ENCODE data around the gene RPL28. TPM values are rescaled to one million over a fixed set of nuclear protein-coding genes. Genes with fewer than 3 reads are reported as not detected.

Gene RPL28
- total and polyA plus RNA-seq, 2 of the 13 experiments (the other 11 are each of a cell fraction or from before 2014, with no cell fraction given), result 105 to 420 TPM

- TF ChIP-seq THAP9 (CRISPR knock-in tag; IDR thresholded peaks at IDR 0.05; ENCODE audit: borderline replicate concordance), result no peak
- peak; percentile 78 for TF ChIP-seq ZBTB25 (CRISPR knock-in tag; IDR thresholded peaks at IDR 0.05)
- no peak for TF ChIP-seq ZNF713 (CRISPR knock-in tag; IDR thresholded peaks at IDR 0.05)
- TF ChIP-seq MEIS2 (CRISPR knock-in tag; IDR thresholded peaks at IDR 0.05), result peak; percentile 48; the same call in 1 of the 2 replicates
- TF ChIP-seq ZNF24 (IDR thresholded peaks at IDR 0.05), result no peak
- peak; percentile 49 for TF ChIP-seq IKZF4 (CRISPR knock-in tag; IDR thresholded peaks at IDR 0.05; ENCODE audit: borderline replicate concordance, low read depth, not compliant biosample characterization)
- TF ChIP-seq FOSL2 (CRISPR knock-in tag; IDR thresholded peaks at IDR 0.05), result peak; percentile 46
- TF ChIP-seq ARID3A (IDR thresholded peaks at IDR 0.05; ENCODE audit: low read depth, low read length), result no peak
- peak; percentile 81 for TF ChIP-seq BORCS8-MEF2B (CRISPR knock-in tag; IDR thresholded peaks at IDR 0.05)
- TF ChIP-seq ZBTB44 (CRISPR knock-in tag; IDR thresholded peaks at IDR 0.05), result peak; percentile 92
- TF ChIP-seq JUND (CRISPR knock-in tag; IDR thresholded peaks at IDR 0.05), result no peak
- TF ChIP-seq ATF3 (CRISPR knock-in tag; IDR thresholded peaks at IDR 0.05), result peak; percentile 36; the same call in 1 of the 2 replicates
- no peak for TF ChIP-seq ZNF34 (CRISPR knock-in tag; IDR thresholded peaks at IDR 0.05; ENCODE audit: borderline replicate concordance)
- peak; percentile 79 for TF ChIP-seq XRCC5 (optimal IDR thresholded peaks at IDR 0.05; ENCODE audit: low read length)
- no peak for TF ChIP-seq ZNF10 (CRISPR knock-in tag; IDR thresholded peaks at IDR 0.05; ENCODE audit: borderline replicate concordance, low read depth)
- 0 out of 4 replicates have a peak, but pooled peaks of 1 of the 2 experiments have one; percentile 43 for TF ChIP-seq HMGXB4 (CRISPR knock-in tag; IDR thresholded peaks at IDR 0.05; ENCODE audit: borderline replicate concordance in 1 of 2, low read depth in 1 of 2)
- TF ChIP-seq ZNF605 (CRISPR knock-in tag; IDR thresholded peaks at IDR 0.05), result peak; percentile 71; the same call in 1 of the 2 replicates
- TF ChIP-seq MATR3 (CRISPR knock-in tag; IDR thresholded peaks at IDR 0.05), result no peak
Observed at GRCh38 chr19:55437410-55437809, 51.7 kb downstream of the RPL28 start (continued).

Measured in HepG2 (cell line).